GM18951 (cell line): ENCODE data around the gene DYRK1A.

Source experiments
- POLR2A ChIP-seq: IDR thresholded peaks from 4 replicates; pipeline ENCODE4 v1.6.1; 2011; ENCODE audit warnings: mild to moderate bottlenecking; ENCODE audit not compliant: insufficient read length, insufficient read depth; ENCODE audit errors: extremely low read depth
- in situ Hi-C: fragments of 300-500 bp; cut with MboI; formaldehyde crosslinking; loops from one replicate; pipeline ENCODE4 v1.12.0; 2022; ENCODE audit warnings: low sequenced_read_pairs, mixed read lengths, inconsistent platforms; ENCODE audit not compliant: unreplicated experiment

DYRK1A gene

GRCh38 chr21:37446552-37446951 is 80.0 kb downstream of the DYRK1A start:
- in situ Hi-C loops, result no loop called here

GRCh38 chr21:37447288-37447936 is 80.8 kb downstream of the DYRK1A start:
- no peak for TF ChIP-seq POLR2A
- in situ Hi-C loops, result no loop called here

More at GRCh38 chr21:37446552-37446951, 80.0 kb downstream of the DYRK1A start:
- no peak for TF ChIP-seq POLR2A

GRCh38 chr21:37449302-37449937 is 82.8 kb downstream of the DYRK1A start:
- in situ Hi-C loops, result no loop called here
- no peak for TF ChIP-seq POLR2A

- in situ Hi-C loops, result no loop called here
Observed at GRCh38 chr21:37450445-37450941, 83.9 kb downstream of the DYRK1A start.

DNA sequence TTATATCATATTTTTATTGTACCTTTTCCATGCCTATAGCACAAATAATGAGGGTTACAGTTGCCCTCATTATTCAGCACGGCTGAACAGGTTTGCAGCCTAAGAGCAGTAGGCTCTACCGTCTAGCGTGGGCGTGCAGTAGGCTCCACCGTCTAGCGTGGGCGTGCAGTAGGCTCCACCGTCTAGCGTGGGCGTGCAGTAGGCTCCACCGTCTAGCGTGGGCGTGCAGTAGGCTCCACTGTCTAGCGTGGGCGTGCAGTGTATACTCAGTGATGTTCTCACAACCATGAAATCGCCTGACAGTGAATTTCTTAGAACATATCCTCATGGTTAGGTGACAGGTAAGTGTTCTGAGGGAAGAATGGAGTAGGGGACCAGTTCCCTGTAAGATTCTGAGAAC is 84.9 kb downstream of the DYRK1A start:
- TF ChIP-seq POLR2A, result no peak
- in situ Hi-C loops, result no loop called here

More at GRCh38 chr21:37450445-37450941, 83.9 kb downstream of the DYRK1A start:
- TF ChIP-seq POLR2A, result no peak

DNA sequence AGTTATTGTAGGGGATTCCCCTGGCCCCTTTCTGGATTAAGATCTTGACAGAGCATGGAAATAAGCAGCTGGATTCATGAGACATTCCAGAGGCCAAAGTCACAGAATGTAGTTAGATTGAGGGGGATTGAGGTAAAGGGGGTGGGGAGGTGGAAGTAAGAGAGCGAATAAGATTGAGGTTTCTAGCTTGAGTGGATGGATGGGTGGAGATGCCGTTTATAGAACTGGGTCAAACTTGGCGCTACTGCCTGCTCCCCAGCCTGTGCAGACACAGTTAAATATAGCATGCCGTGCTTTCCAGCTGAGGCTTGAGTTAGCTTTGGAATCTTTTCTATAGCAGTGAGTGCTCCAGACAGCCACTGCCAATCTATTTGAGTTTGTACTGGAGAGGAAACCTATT is 85.7 kb downstream of the DYRK1A start:
- in situ Hi-C loops, result no loop called here
- no peak for TF ChIP-seq POLR2A

- in situ Hi-C loops, result no loop called here
- no peak for TF ChIP-seq POLR2A
Observed at GRCh38 chr21:37453350-37453749, 86.8 kb downstream of the DYRK1A start.

GRCh38 chr21:37454869-37455503 is 88.4 kb downstream of the DYRK1A start:
- TF ChIP-seq POLR2A, result no peak
- in situ Hi-C loops, result no loop called here

DNA sequence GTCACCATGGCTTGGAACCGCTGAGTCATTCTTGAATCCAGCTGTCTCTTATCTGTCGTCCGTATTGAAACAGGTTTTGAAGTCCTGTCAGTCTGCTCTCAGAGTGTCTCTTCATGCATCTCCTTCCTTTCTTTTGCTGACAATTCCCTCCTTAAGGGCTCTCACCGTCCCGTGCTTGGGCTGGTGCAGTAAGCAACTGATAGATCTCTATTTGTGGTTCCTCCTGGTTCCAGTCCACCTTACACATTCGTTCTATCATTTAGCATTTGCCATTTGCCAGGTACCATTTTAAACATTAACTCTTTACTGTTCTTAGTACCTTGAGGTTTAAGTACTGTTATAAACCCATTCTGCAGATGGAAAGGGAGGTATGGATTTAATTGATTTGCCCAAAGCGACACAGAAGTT is 88.9 kb downstream of the DYRK1A start:
- no peak for TF ChIP-seq POLR2A
- in situ Hi-C loops, result no loop called here

DNA sequence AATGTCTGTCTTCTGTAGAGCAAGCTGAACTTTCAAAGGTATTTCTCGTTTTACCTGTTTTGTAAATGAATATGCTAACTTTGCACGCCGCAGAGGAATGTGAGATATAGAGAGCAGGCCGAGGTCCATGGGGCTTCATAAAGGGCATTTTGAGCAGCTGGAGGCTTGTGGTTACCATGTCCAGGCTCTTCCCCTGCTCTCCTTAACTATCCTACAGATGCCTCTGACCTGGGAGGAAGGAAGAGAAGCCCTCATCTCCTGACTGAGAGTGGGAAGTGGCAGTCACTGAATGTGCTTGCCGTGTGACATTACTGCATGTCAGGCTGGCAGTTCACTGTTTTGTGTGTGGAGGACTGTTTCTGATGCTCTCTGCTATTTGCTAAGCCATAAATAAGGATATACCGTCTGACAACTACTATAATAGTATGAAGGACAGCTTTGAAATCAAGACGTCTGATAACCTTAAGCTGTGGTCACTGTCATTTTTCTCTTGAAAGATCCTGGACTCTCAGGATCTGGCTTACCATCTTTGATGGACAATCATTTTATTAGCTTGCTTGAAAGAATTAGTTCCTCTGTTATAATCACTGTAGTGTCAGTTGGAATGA is 92.2 kb downstream of the DYRK1A start:
- in situ Hi-C loops, result no loop called here
- no peak for TF ChIP-seq POLR2A

- no peak for TF ChIP-seq POLR2A
- in situ Hi-C loops, result no loop called here
Observed at GRCh38 chr21:37459575-37459974, 93.0 kb downstream of the DYRK1A start.

DNA sequence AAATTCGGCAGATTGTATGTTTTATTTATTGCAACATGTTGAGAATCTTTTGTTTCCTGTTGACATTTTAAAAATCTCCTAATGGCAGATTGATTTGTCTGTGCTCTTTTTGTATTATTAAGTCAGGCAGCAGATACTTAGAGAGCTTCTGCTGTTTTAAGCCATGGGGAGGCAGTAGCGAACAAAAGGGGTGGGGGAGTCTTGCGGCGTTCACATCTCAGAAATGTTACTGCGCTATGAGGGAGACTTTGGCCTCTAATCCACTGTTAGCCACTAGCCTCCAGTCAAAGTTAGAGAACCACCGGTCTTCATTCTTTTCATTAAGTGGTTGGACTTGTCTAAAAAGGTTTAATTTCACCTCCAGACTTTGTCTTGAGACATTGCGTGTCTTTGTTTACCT is 93.6 kb downstream of the DYRK1A start:
- no peak for TF ChIP-seq POLR2A
- in situ Hi-C loops, result no loop called here

DNA sequence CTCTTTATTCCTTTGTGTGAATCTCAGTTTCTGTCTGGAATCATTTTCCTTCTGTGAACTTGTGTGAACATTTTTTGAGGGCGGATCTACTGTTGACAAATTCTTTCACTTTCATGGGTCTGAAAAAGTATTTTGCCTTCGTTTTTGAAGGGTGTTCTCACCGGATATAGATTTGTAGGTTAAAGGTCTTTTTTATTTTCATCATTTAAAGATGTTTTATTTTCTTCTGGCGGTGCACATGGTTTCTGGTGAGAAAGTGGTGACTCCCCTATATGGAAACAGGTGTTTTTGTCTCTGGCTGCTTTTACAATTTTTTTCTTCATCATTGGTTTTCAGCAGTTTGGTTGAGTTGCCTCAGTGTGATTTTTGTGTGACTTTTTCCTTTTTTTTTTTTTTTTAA is 94.9 kb downstream of the DYRK1A start:
- TF ChIP-seq POLR2A, result no peak
- in situ Hi-C loops, result no loop called here
